Adipocyte (in vitro differentiated cells): ENCODE data around the gene RPS24.
A peak's percentile ranks its signal among the peaks of the same experiment; 100 is the strongest.

Experiments used
- DNase-seq: peaks from one replicate; pipeline ENCODE4 v3.0.0-alpha.2; 2015; ENCODE audit warnings: low read depth
- H3K27me3 ChIP-seq: replicated peaks from 2 replicates; pipeline ENCODE4 v1.7.0; 2013; ENCODE audit warnings: mild to moderate bottlenecking, low read length, moderate library complexity; ENCODE audit not compliant: control insufficient read depth, insufficient read depth
- H3K36me3 ChIP-seq: 2 replicates; pipeline ENCODE4 v1.7.0; 2013; ENCODE audit warnings: low read length, mild to moderate bottlenecking, moderate library complexity; ENCODE audit not compliant: control insufficient read depth, insufficient read depth, severe bottlenecking
- H3K4me1 ChIP-seq: 2 replicates; pipeline ENCODE4 v1.7.0; 2013; ENCODE audit warnings: mild to moderate bottlenecking, low read length, moderate library complexity; ENCODE audit not compliant: control insufficient read depth, insufficient read depth
- H3K4me3 ChIP-seq: 2 replicates; pipeline ENCODE4 v1.7.0; 2013; ENCODE audit warnings: mild to moderate bottlenecking, low read length, moderate library complexity
- H3K9ac ChIP-seq: 2 replicates; pipeline ENCODE4 v1.7.0; 2013; ENCODE audit warnings: mild to moderate bottlenecking, low read length, moderate library complexity
- H3K9me3 ChIP-seq: 2 replicates; pipeline ENCODE4 v1.7.0; 2013; ENCODE audit warnings: mild to moderate bottlenecking, low read length, moderate library complexity; ENCODE audit not compliant: control insufficient read depth

RPS24 gene

GRCh38 chr10:78028438-78029268 is 5.0 kb upstream of the RPS24 start:
- Histone ChIP-seq H3K36me3 (peaks cover 23% of the 10 kb centered on the region), H3K9ac (peak overlapping the region; percentile 97), H3K27me3 (no peaks in the 10 kb centered on the region), H3K4me3 (peak overlapping the region; percentile 99), H3K4me1 (peaks cover 17% of the 10 kb centered on the region), H3K9me3 (no peaks in the 10 kb centered on the region)
- DNase-seq = peak; percentile 71

DNA sequence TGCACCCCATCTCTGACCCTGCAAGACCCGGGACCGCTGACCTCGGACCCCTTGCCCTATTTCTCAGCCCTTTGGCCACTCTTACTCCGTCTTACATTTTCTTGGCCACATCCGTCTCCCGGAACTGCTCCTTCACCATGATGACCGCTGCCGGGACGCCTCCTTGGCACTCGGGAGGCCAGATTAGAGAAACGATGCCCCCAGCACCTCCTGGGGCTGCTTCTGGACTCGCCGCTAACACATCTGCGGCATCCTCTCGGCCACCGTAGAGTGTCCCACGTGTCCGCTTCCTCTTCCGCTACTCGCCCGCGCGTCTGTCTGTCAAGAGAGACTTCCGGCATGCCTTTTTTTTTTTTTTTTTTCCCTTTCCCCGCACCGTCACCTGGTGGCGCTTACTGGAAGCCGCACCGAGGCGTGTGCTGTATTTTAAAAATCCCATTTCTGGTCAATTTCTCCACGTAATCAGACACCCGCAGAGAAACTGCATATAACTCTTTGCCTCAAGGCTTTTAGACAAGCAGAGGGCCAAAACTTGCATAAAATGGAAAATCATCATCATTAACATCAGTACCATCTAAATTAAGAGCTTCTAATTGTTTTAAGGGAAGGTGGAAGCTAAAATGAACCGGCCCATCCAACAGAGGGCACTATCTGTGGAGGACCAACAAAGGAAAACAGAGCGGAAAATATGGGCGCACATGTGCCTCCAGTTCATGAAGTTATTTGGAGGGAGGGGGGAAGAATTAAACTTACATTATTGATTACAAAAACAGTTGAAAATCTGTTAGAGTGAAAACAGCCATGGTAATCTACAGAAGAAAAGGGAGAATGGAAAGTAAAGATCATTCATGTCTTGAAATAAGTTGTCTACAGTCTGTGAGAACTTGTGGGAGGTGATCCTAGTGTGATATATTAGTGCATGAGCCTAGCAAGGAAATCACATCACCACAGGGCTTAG is 4.1 kb upstream of the RPS24 start, which contains the start of gene POLR3A:
Gene POLR3A, minus strand, starts transcription at position 247 of the 958 bp plus-strand sequence. Its CDS starts 108 bp downstream, at position 139.
- no peaks in the 10 kb centered on the region for H3K9me3 ChIP-seq
- H3K4me1 ChIP-seq = peaks cover 17% of the 10 kb centered on the region
- peak within 1 kb of the TSS; percentile 99 for H3K4me3 ChIP-seq
- peak; percentile 98 for DNase-seq
- H3K36me3 ChIP-seq = peaks cover 14% of the 10 kb centered on the region
- peak within 1 kb of the TSS; percentile 97 for H3K9ac ChIP-seq
- no peaks in the 10 kb centered on the region for H3K27me3 ChIP-seq

GRCh38 chr10:78033387-78033636 is 351 bp upstream of the RPS24 start:
- H3K36me3 ChIP-seq = peaks cover 34% of the 10 kb centered on the region
- no peak for DNase-seq
- H3K4me1 ChIP-seq = peaks cover 47% of the 10 kb centered on the region
- peak overlapping the region; percentile 87 for H3K4me3 ChIP-seq
- H3K27me3 ChIP-seq = no peaks in the 10 kb centered on the region
- H3K9me3 ChIP-seq = no peaks in the 10 kb centered on the region
- H3K9ac ChIP-seq = peak overlapping the region; percentile 74

GRCh38 chr10:78035025-78035424 is 1.4 kb downstream of the RPS24 start:
- Histone ChIP-seq H3K9ac (peak overlapping the region; percentile 89), H3K36me3 (peaks cover 51% of the 10 kb centered on the region), H3K9me3 (no peaks in the 10 kb centered on the region), H3K27me3 (no peaks in the 10 kb centered on the region), H3K4me1 (peaks cover 43% of the 10 kb centered on the region), H3K4me3 (peak overlapping the region; percentile 87)
- DNase-seq = no peak

DNA sequence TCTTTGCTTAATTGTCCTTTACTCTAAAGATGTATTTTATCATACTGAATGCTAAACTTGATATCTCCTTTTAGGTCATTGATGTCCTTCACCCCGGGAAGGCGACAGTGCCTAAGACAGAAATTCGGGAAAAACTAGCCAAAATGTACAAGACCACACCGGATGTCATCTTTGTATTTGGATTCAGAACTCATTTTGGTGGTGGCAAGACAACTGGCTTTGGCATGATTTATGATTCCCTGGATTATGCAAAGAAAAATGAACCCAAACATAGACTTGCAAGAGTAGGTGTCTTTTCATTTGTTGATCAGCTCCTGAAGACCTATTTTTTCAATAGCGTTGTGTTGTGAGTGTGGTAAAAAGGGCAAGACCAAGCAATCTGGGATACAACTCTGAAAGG is 1.8 kb downstream of the RPS24 start:
- H3K36me3 ChIP-seq = peaks cover 55% of the 10 kb centered on the region

DNA sequence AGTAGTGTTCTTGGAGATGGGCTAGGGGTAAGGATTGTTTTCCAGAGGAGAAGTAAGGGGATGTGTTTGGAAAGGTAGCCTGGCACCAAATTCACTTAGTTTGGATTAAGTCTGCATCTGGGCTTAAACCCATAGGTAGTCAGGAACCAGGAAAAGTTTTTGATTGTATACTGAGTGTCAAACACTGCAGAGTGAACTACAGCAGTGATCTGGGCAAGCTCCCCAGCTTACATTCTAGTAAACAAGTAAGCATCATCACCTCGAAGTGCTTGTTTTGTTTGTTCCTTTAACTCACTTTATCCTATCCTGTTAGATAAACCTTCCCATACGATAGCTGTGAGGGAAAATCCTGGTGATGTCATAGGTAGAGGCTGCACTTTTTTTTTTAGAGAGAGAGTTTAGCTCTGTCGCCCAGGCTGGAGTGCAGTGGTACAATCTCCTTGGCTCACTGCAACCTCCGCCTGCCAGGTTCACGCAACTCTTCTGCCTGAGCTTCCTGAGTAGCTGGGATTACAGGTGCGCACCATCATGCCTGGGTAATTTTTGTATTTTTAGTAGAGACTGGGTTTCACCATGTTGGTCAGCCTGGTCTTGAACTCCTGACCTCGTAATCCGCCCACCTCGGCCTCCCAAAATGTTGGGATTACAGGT is 2.4 kb downstream of the RPS24 start:
- no peaks in the 10 kb centered on the region for H3K27me3 ChIP-seq
- H3K4me1 ChIP-seq = peaks cover 43% of the 10 kb centered on the region
- H3K9me3 ChIP-seq = no peaks in the 10 kb centered on the region
- peak overlapping the region; percentile 56 for H3K9ac ChIP-seq
- peaks cover 61% of the 10 kb centered on the region for H3K36me3 ChIP-seq
- no peak for DNase-seq
- peak overlapping the region; percentile 87 for H3K4me3 ChIP-seq

More for the DNA sequence above, 1.8 kb downstream of the RPS24 start:
- H3K4me3 ChIP-seq = peak overlapping the region; percentile 87
- no peaks in the 10 kb centered on the region for H3K9me3 ChIP-seq
- no peak for DNase-seq
- no peaks in the 10 kb centered on the region for H3K27me3 ChIP-seq
- H3K9ac ChIP-seq = peak overlapping the region; percentile 55
- peaks cover 43% of the 10 kb centered on the region for H3K4me1 ChIP-seq

GRCh38 chr10:78038105-78038504 is 4.4 kb downstream of the RPS24 start:
- H3K9me3 ChIP-seq = no peaks in the 10 kb centered on the region
- H3K36me3 ChIP-seq = peaks cover 80% of the 10 kb centered on the region
- DNase-seq = peak; percentile 15
- H3K4me3 ChIP-seq = no peak overlapping the region
- no peaks in the 10 kb centered on the region for H3K27me3 ChIP-seq
- H3K4me1 ChIP-seq = peaks cover 43% of the 10 kb centered on the region
- no peak overlapping the region for H3K9ac ChIP-seq

DNA sequence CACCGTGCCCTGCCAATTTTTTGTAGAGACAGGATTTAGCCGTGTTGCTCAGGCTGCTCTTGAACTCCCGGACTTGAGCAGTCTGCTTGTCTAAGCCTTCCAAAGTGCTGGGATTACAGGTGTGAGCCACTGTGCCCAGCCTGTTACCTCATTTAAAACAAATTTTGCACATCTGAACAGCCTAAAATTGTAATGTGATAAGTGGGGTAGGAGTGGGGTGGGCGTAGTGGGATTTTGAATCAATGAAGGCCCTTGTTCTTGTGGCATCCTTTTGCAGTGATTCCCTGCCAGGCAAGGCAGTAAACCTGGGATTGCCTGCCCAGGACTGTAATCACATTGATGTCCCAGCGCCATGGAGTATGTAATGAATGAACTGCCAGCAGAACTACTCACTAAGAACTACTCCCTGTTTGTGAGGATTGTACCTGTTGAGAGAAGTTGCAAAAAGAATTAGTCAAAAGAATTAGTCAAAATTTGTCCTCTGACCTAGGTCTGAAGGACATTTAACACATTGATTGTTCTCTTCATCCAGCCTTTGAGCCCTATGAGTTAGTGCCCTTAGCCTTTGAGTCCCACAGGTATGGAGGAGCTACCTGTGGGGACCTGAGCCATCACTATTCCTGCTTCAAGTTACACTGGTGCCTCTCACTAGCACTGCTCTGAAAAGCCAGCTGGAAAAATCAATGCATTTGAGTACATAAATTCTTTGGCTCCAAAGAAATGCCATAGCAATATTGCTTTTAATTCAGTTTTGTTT is 5.3 kb downstream of the RPS24 start:
- Histone ChIP-seq H3K27me3 (no peaks in the 10 kb centered on the region), H3K4me3 (no peak overlapping the region), H3K4me1 (peaks cover 50% of the 10 kb centered on the region), H3K9me3 (no peaks in the 10 kb centered on the region), H3K9ac (no peak overlapping the region), H3K36me3 (peaks cover 80% of the 10 kb centered on the region)
- DNase-seq = no peak

GRCh38 chr10:78039743-78040142 is 6.1 kb downstream of the RPS24 start:
- Histone ChIP-seq H3K27me3 (no peaks in the 10 kb centered on the region), H3K4me3 (no peak overlapping the region), H3K9me3 (no peaks in the 10 kb centered on the region), H3K36me3 (peaks cover 80% of the 10 kb centered on the region), H3K9ac (no peak overlapping the region), H3K4me1 (peaks cover 55% of the 10 kb centered on the region)
- no peak for DNase-seq

DNA sequence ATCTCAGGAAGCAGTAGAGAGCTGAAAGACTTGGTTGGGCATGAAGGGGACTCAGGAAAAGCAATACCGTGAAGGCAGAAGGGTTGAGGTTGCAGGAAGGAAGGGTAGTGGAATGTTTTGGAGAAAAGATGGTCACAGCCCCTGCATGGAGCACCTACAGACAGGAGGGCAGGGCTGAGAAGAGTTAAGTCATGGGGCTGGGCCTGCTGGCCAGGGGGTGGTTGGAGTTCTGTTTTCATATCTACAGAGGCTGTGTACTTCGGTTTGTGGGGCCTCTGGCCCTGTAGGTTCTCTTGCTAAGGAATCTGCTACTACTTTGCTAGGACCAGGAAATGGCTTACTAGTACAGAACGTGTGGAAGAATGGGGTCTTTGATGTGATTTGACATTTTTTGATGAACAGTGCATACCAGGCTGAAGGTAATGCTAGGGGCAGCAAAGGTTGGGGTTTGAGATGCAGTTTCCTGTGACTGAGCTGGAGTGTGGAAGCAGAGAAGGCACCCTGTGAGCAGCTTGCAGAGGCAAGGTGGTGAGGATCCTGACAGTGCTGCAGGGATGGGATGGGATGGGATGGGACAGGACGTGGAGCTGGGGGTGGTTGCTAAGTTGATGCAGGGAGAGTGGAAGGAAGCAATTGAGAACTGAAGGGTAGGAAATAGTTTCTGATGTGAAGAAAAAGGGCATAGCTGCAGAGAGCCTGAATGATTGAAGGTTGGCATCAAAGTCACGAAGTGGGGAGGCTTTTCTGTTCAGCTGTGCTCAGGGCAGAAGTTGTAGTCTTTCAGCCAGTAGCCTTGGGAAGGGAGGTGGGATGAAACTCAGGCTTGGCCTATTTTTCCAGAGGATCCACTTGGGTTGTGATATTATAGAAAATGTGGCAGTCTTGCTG is 7.8 kb downstream of the RPS24 start:
- Histone ChIP-seq H3K27me3 (no peaks in the 10 kb centered on the region), H3K9ac (peak overlapping the region; percentile 2), H3K4me3 (no peak overlapping the region), H3K4me1 (peaks cover 40% of the 10 kb centered on the region), H3K36me3 (peaks cover 65% of the 10 kb centered on the region), H3K9me3 (no peaks in the 10 kb centered on the region)
- DNase-seq = no peak
